Body of pancreas (tissue), 4 donors: Measurements from ENCODE around the gene CAB39L. TPM values are rescaled to one million over a fixed set of nuclear protein-coding genes. Genes with fewer than 3 reads are reported as not detected.

ENCODE experiments used
- ATAC-seq: fragments of 150-250 bp; one replicate; pipeline ENCODE4 v1.9.1; 2016
- DNase-seq, 4 donors: peaks; one replicate each; pipeline ENCODE4 v3.0.0-alpha.2; 2019
- H3K27ac ChIP-seq, 4 donors: fragments of 200-600 bp; sonication (generic); 1 replicate in 3 of 4; 2 replicates in 1 of 4; pipeline versions ENCODE4 v1.5.1 to v1.6.1; 2016 to 2019; ENCODE audit warnings: mild to moderate bottlenecking in 1 of 4, mixed read lengths in 1 of 4, moderate library complexity in 1 of 4
- H3K27me3 ChIP-seq, 2 donors: fragments of 200-600 bp; sonication (generic); one replicate each; pipeline ENCODE4 v1.6.0; 2016; ENCODE audit warnings: mild to moderate bottlenecking in 1 of 2
- H3K36me3 ChIP-seq, 2 donors: fragments of 200-600 bp; sonication (generic); replicated peaks in 1 of 2; 2 replicates each; pipeline ENCODE4 v1.5.1; 2016; ENCODE audit warnings: low read depth in 2 of 2; ENCODE audit not compliant: insufficient read depth in 1 of 2
- H3K4me1 ChIP-seq: fragments of 200-600 bp; sonication (generic); one replicate; pipeline ENCODE4 v1.6.0; 2016
- H3K4me3 ChIP-seq, 2 donors: fragments of 200-600 bp; sonication (generic); 1 replicate in 1 of 2; 2 replicates in 1 of 2; pipeline ENCODE4 v1.5.1; 2016 to 2019
- H3K9me3 ChIP-seq, 3 donors: fragments of 200-600 bp; sonication (generic); 1 replicate in 2 of 3; 2 replicates in 1 of 3; pipeline ENCODE4 v1.5.1; 2016
- POLR2A ChIP-seq, 3 donors: fragments of 450-650 bp; IDR thresholded peaks; one replicate each; pipeline ENCODE4 v1.6.1; 2016; ENCODE audit warnings: antibody characterized with exemption in 3 of 3, mild to moderate bottlenecking in 2 of 3
- WGBS, 2 donors: methylation state at CpG; one replicate each; pipeline ENCODE4 v1.1.5; 2017; 5-methylcytosine and 5-hydroxymethylcytosine counted together
- intact Hi-C: fragments of 100-400 bp; cut with DNase I; formaldehyde crosslinking; loops from one replicate; pipeline ENCODE4 v1.15.1; 2023
- total RNA-seq, 2 donors: library from RNA; depleted of rRNA; stranded (reverse); fragments of >200 nt; gene quantifications; one replicate each; pipeline ENCODE4 v1.1.0, GENCODE V29; 2016
- TF ChIP-seq, protein P1 (sequence below), 7 experiments: fragments of 450-650 bp in 4 of 7; fragments of 200-600 bp in 3 of 7; sonication (generic) in 3 of 7; IDR thresholded peaks; one replicate each; pipeline ENCODE4 v1.5.1; 2016 to 2019; ENCODE audit warnings: antibody characterized with exemption in 7 of 7

Gene CAB39L
- total RNA-seq, 2 donors from 2014 or later: 6.9 to 13.0 TPM

DNA sequence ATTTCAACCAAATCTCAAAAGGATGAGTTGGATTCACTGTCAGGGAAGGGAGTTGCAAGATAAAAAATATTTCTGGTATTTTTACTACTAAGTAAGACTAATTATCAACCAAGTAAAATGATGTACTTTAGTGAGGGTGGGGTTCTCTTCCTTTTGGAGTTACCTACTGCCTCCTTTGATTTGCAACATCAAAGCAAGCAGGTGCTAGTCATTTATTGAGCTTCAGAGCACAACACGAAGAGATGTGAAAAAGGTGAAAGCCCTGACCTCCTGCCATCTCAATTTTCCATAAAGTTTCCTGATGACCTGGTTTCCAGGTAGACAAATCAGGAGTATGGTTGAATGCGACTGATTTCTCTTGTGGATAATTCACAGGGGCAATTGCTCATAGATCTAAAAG, 100.1 kb downstream of the CAB39L start:
- peaks cover 5% of the 10 kb centered on the region for H3K4me1 ChIP-seq
- H3K36me3 ChIP-seq: no peaks in the 10 kb centered on the region
- intact Hi-C loops: no loop called here
- no peaks in the 10 kb centered on the region for H3K9me3 ChIP-seq
- ATAC-seq (no peak), DNase-seq (no peak)
- no peak overlapping the region for H3K27ac ChIP-seq
- H3K27me3 ChIP-seq: no peaks in the 10 kb centered on the region
- 56 to 61% methylated on average over 2 of the region's 2 CpGs for WGBS, 2 donors
- H3K4me3 ChIP-seq: no peak overlapping the region
- TF ChIP-seq POLR2A (IDR thresholded peaks at IDR 0.05): no peak
- TF ChIP-seq, protein P1, sequence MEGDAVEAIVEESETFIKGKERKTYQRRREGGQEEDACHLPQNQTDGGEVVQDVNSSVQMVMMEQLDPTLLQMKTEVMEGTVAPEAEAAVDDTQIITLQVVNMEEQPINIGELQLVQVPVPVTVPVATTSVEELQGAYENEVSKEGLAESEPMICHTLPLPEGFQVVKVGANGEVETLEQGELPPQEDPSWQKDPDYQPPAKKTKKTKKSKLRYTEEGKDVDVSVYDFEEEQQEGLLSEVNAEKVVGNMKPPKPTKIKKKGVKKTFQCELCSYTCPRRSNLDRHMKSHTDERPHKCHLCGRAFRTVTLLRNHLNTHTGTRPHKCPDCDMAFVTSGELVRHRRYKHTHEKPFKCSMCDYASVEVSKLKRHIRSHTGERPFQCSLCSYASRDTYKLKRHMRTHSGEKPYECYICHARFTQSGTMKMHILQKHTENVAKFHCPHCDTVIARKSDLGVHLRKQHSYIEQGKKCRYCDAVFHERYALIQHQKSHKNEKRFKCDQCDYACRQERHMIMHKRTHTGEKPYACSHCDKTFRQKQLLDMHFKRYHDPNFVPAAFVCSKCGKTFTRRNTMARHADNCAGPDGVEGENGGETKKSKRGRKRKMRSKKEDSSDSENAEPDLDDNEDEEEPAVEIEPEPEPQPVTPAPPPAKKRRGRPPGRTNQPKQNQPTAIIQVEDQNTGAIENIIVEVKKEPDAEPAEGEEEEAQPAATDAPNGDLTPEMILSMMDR (IDR thresholded peaks at IDR 0.05): no peak

DNA sequence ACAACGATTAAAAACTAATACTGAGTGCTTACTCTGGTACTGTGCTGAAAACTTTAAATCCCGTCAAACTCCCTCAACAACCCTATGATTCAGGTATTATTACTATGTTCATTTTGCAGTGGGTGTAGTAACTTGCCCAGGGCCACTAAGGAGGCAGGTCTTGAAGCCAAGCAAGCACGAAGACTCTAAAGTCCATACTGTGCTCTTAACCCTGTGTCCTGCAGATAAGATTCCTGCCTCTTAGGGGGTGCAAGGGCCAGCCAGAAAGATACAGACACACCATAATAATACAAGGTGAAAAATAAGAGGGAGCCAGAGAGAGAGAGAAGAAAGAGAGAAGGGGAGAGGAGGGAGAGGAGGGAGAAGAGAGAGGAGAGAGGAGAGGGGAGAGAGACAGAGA, 100.6 kb downstream of the CAB39L start:
- Histone ChIP-seq H3K36me3 (no peaks in the 10 kb centered on the region), H3K9me3 (no peaks in the 10 kb centered on the region), H3K27me3 (no peaks in the 10 kb centered on the region), H3K27ac (no peak overlapping the region), H3K4me1 (peaks cover 5% of the 10 kb centered on the region), H3K4me3 (no peak overlapping the region)
- no peak for DNase-seq
- no peak for TF ChIP-seq POLR2A (IDR thresholded peaks at IDR 0.05)
- TF ChIP-seq, protein P1 (IDR thresholded peaks at IDR 0.05): no peak
- intact Hi-C loops: no loop called here
- no peak for ATAC-seq
- WGBS, 2 donors: 82% methylated on average over 3 of the region's 3 CpGs

DNA sequence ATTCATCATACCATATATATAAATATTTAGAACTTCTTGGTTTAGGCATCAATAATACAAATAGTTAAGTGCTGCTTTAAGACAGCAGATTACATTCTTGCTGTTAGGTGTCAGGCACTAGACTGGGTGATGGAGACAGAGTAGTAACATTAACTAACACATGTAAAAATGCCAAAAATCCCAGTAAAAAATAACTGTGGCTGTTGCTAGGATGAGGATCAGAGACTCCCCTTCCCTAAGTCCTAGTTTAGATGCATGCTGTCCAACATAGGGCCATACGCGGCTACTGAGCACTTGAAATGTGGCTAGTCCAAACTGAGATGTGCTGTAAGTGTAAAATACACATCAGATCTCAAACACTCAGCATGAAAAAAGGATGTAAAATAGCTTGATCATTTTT, 101.4 kb downstream of the CAB39L start:
- no peaks in the 10 kb centered on the region for H3K36me3 ChIP-seq
- peaks cover 5% of the 10 kb centered on the region for H3K4me1 ChIP-seq

DNA sequence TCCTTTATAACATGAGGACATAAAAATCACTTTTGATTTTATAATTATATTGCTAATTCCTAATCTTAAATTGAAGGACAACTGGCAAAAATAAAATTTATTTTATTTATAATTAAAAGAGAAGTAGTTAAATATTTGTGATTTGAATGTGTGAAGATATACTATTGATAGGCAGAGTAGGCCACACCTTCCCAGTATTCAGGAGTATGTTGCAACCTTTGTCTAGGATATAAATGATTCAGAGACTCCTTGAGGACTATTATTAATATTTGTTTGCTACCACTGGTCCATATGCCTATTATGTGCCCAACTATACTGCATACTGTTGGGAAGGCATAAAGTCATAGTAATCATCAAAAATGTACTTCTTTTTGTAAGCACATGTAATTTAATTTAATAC, 101.9 kb downstream of the CAB39L start:
- ATAC-seq: no peak
- intact Hi-C loops: no loop called here
- H3K36me3 ChIP-seq: no peaks in the 10 kb centered on the region
- H3K4me3 ChIP-seq: no peak overlapping the region
- H3K9me3 ChIP-seq: no peaks in the 10 kb centered on the region
- peaks cover 2% of the 10 kb centered on the region for H3K4me1 ChIP-seq
- H3K27ac ChIP-seq: no peak overlapping the region
- DNase-seq: no peak
- no peaks in the 10 kb centered on the region for H3K27me3 ChIP-seq
- TF ChIP-seq POLR2A (IDR thresholded peaks at IDR 0.05): no peak
- TF ChIP-seq, protein P1 (IDR thresholded peaks at IDR 0.05): no peak

More for the DNA sequence above, 101.4 kb downstream of the CAB39L start:
- no peak overlapping the region for H3K4me3 ChIP-seq
- no peaks in the 10 kb centered on the region for H3K9me3 ChIP-seq
- TF ChIP-seq POLR2A (IDR thresholded peaks at IDR 0.05): no peak
- TF ChIP-seq, protein P1 (IDR thresholded peaks at IDR 0.05): no peak
- no peak for DNase-seq
- no peaks in the 10 kb centered on the region for H3K27me3 ChIP-seq
- H3K27ac ChIP-seq: no peak overlapping the region
- WGBS, 2 donors: 90 to 100% methylated on average over 2 of the region's 2 CpGs
- intact Hi-C loops: no loop called here
- no peak for ATAC-seq

DNA sequence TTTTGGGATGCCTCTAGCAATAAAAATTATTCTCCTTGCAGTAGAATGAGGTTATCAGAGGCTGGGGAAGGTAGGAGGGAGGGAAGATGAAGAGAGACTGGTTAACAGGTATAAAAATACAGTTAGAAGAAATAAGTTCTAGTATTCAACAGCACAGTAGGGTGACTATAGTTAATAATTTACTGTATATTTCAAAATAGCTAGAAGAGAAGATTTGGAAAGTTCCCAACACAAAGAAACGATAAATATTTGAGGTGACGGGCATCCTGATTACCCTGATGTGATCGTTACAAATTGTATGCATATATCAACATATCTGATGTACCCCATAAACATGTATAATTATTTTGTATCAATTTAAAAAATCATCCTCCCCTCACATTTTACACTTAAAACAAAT, 102.3 kb downstream of the CAB39L start:
- Histone ChIP-seq H3K9me3 (no peaks in the 10 kb centered on the region), H3K36me3 (no peaks in the 10 kb centered on the region), H3K27me3 (no peaks in the 10 kb centered on the region), H3K4me1 (no peaks in the 10 kb centered on the region), H3K27ac (no peak overlapping the region), H3K4me3 (no peak overlapping the region)
- WGBS, 2 donors: 17 to 30% methylated on average over 3 of the region's 3 CpGs
- DNase-seq: no peak
- ATAC-seq: no peak
- TF ChIP-seq, protein P1 (IDR thresholded peaks at IDR 0.05): no peak
- no peak for TF ChIP-seq POLR2A (IDR thresholded peaks at IDR 0.05)
- intact Hi-C loops: no loop called here
